Activated CD4-positive, alpha-beta T cell treated with anti-CD3 and anti-CD28 coated beads for 24 hours (primary cell): ENCODE measurements around the gene RORC.

ENCODE experiments used
- DNase-seq, 2 donors: peaks; one replicate each; pipeline ENCODE4 v3.0.0-alpha.2; 2020; ENCODE audit warnings: low read depth in 2 of 2

RORC gene

DNA sequence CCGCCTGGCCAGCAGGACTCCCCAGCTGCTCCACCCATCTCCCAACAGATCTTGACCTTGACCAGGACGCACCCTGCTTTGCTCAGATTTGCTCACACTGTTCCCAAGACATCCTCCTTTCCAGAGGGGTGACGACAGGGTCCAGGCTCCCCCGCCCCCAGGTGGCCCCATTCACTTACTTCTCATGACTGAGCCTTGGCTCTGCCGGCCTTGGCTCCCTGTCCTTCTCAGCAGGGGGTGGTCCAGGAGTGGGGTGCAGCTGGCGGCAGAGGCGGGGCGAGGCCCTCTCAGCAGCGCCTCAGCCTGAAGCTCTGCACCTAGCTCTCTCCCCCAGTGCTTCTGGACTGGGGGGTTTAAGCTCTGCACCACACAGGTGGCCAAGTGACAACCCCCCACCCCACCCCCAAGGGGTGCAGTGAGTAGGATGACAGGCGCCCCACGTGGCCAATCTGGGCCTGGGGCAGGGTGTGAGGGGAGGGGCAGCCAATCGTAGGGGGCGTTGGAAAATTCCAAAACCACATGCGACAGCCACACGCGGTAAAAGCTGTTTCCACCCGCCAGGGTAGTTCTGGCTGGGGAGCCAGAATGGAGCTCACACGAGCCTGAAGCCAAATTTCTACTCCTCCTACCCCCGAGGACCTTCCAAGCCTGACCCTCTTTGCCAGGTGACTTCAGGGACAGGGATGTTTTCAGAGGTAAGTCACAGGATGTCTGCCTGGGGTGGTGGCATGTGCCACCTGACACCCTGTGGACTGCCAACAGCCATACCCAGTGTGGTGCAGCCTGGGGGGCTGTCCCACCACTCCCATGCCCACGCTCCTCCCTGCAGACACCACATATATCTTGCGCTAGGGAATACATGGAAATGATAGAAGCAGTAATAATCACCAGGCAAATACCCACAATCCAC lies 5.6 kb downstream of the RORC start:
- no peak for DNase-seq

DNA sequence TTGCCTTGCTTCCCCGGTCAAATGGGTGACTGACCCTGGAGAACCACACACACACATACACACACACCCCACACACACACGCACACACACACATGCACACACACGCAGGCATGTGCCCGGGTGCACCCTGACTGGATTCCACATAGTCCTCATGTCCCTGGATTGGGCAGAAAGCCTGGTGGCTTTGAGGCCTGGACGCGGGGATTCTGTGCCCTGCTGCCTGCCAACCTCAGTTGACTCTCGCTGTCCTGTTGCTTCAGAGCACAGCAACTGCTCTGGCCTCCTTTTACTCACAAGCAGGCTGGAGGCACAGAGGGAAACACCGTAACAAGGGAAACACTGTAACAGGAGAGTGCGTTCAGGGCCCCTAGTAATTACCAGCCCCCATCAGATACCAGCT lies 6.4 kb downstream of the RORC start:
- no peak for DNase-seq

DNA sequence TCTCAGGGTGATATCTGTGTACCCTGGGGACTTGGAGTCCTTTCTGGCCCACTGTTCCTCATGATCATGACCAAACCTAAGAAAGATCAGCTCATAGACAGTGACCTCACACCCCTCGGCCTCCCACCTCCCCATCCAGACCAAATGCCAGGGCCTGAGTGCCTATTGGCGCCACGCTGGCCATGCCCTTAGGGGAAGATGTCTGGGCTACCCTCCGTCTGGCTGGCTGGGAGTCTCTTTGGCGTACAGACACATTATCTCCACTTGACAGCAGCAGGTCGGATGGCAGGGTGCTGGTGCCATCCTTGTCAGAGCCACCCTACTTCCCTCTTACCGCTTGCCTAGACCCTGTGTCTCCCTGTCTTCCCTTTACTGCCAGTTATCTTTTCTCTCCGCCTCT lies 8.4 kb downstream of the RORC start:
- DNase-seq: no peak

DNA sequence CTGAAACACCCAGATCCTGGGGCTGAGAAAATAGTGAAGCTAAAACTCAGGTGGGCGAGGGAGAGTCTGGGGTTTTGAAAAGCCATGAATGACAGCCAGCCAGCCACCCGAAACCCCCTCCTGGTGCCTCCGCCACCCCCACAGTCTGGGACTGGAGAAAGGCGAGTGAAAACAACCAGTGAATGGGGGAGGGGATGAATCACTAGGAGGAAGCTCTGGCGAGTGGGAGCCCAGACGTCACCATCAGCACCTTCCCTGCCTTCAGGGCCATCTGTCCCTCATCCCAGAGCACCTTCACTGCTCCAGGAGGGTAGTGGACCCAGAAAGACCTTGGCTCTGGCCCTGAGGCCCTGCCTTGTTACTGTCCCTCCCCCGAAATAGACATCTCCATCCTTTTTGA lies 9.2 kb downstream of the RORC start:
- DNase-seq: no peak

DNA sequence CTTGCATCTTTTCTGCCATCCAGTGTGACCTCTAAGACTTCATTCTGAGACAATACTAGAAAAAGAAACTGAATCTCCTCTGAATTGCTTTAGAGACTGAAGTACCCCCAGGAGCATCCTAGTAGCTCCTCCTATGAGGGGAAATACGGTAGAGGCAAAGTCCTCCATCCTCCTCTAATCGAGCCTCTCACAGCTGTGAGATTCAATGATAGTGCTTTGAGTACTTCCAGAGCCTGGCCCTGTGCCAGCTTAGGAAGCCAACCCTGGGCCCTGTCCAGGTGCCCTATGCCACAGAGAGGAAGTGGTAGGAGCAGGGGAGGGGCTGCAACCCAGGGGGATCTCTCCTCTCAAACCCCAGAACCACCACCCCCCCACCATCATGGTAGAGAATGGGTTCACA lies 10.7 kb downstream of the RORC start:
- no peak for DNase-seq

DNA sequence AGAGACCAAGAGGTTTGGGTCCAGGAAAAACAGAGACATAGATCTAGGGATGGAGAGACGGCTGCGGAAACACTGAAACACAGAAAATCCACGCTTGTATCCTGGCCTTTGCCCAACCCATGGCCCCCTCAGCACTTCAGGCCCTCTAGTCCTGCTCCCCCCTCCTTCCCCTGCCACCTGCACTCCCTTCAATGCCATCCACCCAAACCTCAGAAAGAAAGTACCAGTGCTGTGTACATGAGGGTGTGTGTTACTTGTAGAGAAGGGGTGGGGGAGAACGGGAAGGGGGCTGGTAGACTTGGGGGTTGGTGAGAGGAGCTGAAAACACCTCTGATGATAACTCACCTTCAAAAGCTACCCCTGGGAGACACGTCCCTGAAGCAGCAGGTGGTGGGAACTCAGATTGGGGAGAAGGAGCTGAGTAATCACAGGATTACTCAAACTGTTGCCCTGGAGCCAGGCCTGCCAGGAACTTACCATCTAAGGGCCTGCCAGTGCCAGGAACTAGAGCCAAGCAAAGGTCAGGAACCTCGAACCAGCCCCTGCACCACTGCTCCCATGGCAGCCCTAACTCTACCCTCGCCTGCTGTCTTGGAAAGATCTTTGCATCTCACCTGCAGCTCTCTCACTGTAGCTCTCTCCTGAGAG lies 11.5 kb downstream of the RORC start:
- no peak for DNase-seq

DNA sequence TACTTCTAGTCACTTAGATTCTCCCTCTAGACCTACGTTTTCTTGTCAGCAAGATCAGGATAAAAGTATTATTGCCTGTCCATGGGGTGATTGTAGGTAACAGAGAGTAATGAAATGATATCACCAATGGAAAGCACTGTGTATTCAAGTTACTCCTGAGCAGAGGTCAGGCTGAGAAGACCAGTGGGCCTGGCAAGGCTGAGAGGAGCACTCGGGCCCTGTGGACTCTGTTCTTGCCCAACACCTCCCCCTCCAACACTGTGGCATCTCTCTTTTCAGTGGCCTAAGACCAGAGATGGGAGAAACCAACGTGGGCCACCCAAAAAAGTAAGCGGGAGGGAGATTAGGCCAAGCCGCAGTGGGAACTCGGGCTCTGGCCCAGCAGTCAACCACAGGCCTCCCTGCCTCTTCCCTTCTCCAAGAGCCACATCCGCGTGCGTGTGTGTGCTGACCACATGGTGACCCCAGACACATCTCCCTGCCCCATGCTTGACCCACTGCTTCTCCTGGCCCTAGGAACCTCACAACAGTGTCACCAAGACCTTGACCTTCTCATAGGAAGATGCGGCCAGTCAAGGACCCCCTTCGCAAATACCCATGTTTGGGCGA lies 12.3 kb downstream of the RORC start:
- DNase-seq: no peak

DNA sequence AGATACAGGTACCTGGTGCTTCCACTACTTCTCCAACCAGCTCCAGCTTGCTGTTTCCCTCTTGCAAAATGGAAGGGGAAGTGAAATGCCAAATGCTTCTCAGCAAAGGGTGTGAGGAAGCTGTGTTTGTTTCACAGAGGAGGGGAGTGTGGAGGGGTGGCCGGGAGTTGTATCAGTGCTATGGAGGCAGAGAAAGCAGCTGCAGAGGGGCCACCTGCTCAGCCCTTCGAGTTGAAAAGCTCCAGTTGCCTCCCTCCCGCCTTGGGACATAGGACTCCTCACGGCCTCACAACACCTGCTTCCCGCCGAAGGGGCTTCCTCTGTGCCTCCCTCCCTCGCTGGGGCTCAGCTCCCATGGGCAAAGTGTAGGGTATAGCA lies 14.3 kb downstream of the RORC start:
- DNase-seq: no peak

DNA sequence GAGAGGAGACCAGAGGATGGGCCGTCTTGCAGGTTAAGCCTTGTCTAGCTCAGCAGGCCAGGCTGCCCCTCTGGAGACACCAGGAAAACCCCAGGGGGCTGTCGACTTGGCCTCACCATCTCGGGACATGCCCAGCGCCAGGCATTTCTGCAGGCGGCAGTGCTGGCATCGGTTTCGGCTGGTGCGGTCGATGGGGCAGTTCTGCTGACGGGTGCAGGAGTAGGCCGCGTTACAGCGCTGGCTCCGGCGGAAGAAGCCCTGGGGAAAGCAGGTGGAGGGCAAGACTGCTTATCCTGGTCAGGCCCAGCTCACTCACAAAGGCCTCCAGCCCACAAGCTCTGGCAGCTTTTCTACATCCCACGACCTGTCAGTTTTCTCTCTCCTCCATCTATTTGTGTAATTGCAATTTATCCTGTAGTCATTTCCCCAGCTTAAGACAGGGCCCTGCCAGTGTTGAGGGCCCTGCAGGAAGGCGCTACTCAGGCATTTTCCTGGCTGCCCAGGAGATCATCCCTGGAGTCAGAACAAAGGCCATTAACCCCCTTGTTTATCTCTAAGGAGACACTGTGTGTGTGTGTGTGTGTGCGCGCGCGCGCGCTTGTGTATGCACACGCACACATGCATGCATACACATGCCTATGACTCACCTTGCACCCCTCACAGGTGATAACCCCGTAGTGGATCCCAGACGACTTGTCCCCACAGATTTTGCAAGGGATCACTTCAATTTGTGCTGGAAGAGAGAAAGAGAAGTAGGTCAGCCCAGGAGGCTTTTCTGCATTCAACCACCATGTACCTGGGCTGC lies 14.9 kb downstream of the RORC start:
- DNase-seq: no peak

DNA sequence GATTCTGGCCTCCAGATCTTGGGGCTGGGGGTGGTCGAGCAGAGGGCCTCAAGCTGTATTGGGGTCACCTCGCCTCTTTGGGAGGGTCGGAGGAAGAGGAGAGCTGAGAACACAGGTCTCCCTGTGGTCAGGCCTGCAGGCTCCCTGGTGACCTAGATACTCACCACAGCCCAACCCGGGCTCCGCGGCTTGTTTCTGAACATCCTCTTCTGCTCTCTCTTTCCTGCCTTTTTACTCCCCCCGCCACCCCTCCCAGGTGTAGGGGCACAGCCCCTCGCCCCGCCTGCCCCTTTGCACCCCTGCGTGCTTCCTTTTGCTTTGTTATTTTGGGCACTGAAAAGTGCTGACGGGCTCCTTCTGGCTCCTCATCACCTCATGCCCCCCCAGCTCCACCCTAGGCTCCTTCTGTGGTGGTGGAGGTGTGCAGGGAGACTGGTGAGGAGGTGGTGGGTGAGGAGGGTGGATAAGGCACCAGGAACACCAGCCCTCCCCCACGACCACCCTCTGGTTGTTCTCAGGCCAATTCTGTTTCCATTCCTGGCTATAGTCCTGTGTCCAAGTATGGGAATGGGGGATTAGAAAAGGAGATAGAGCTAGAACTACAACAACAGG lies 15.8 kb downstream of the RORC start:
- DNase-seq: no peak

DNA sequence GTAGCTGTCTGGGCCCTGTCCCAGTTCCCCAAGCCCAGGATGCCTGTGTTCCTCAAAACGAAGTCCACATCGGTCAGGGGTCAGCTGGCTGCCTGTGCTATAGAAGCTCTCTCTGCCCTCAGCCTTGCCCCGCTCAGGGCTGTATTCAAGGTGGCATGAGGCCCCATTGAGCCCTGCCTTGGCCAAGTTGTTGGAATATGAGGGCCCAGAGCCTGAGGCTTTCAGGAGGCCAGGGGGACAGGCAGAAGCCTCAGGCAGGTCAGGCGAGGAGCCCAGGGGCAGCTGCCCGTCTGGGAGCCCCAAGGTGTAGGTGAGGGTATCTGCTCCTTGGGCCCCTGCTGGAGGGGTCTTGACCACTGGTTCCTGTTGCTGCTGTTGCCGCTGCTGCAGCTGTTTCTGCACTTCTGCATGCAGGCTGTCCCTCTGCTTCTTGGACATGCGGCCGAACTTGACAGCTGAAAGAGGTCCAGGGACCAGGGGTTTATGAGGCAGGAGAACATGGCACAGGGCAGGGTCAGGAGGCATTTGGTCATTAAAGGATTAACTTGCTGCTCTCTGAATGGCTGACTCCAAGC lies 16.5 kb downstream of the RORC start:
- no peak for DNase-seq

DNA sequence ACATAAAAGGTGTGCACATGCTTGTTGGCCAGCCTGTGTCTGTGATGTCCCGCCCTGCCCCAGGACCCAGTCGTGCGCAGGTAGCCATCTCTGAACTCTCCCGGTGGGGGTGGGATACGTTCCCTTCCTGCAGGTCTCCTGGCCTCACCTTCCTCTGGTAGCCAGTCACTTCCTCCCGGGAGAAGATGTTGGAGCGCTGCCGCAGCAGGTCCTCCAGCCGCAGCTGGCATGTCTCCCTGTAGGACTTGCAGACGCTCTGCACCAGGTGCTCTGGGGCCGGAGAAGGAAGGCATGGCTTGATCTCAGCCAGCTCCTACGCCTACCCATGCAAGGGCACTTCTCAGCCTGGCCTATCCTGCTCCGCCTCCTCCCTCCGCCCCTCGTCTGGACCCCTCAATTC lies 17.2 kb downstream of the RORC start:
- no peak for DNase-seq

DNA sequence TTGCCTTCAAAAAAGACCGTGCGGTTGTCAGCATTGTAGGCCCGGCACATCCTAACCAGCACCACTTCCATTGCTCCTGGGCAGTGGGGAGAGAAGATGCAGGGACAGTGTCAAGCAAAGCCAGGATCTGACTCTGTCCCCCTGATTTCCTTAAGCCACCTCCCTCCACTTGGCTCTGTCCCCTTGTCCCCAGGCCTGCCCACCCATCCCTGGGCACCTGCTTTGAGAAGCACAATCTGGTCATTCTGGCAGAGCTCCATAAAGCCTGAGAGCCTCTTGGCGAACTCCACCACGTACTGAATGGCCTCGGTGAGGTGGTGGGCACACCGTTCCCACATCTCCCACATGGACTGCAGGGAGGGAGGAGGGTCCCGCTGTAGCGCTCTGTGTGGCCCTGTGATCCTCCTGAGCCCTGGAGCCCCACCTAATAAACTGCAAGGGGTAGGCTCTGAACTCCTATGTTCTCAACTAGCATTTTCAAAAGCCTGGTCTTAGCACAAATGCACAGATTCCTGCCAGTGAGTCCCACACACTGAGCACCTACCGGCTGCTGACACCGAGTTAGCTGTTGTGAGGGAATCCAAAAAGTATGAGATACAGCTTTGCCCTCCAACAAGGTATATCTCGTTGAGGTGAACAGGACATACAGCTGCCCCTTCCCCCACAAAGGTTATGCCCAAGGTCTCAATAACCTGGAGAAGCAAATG lies 18.2 kb downstream of the RORC start:
- DNase-seq: no peak

DNA sequence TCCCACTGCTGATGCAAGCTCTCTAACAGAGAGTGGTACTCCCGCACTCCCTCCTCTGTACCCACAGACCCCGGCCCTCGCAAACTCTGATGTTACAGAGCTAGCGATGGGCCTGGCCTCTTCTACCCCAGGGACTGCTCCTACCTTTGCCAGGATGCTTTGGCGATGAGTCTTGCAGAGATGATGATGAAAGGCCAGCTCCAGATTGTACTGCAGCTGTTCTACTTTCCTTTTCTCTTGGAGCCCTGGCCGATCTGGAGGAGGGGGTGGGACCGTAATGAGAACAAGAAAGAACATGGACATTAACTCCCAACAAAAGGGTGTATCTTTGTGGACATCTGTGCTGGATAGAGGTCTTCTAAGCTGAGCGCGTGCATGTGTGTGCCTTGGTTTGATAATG lies 20.4 kb downstream of the RORC start:
- no peak for DNase-seq

DNA sequence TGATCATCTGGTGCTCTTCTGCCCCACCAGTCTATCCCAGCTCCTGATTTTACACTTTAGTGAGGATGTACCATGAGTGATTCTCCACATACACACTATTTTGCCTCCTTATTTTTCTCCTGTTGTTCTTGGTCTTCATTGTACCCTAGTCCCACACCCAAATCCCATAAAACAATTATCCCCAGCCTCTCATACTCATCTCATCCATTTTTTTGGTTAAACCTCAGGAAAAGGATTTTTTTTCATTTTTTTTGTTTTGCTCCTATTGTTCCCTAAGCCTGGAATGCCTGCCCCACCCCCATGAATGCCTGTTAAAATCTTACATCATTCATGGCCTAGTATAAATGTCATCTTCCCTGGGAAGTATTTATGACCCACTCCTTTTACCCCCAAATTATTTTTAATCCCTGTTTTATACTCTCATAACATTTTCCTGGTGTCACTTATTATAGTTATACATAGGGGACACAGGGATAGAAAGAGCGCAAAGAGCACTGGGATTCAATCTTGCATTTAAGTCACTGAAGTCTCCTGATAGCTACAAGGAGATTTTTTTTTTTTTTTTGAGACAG lies 21.5 kb downstream of the RORC start:
- no peak for DNase-seq

DNA sequence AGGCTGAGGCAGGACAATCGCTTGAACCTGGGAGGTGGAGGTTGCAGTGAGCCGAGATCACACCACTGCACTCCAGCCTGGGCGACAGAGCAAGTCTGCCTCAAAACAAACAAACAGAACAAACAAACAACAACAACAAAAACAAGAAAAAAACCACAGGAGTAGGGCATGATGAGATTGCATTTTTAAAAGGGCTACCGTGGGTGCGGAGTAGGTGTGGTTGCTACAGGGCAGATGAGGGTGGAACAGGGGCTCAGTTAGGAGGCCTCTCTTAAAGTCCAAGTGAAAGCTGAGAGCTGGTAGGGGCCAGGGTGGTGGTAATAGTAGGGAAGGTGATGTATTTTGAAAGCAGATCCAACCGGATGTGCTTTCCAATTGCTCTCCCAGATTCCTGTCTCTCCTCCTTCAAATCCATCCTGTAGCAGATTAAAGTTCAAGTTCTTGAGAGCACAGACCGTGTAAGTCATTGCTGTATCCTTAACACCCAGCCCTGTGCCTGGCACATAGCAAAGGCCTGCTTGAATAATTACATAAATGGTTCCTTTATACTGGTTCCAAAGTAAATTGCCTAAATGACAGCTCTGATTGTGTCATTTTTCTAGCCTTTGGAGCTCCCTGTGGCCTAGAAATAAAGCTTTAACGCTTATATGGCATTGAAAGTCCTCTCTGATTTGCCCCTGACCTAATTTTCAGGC lies 22.2 kb downstream of the RORC start:
- no peak for DNase-seq

DNA sequence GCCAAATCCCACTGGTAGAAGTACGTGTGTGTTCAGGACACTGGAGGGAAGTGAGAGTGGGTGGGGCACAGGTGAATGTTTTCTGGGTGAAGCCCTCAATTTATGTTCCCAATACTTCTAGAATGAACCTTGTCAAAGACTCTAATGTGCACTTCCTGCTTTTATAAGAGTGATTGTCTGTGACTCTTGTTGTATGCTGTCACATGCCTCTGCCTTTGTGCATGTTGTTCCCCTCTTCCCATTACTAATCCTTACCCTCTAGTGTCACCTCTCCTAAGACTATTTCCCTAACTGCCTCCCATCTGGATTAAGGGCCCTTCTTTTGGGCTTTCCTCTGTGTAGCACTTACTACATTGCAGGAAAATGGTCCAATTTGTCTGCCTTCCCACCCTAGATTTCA lies 23.8 kb downstream of the RORC start:
- no peak for DNase-seq

DNA sequence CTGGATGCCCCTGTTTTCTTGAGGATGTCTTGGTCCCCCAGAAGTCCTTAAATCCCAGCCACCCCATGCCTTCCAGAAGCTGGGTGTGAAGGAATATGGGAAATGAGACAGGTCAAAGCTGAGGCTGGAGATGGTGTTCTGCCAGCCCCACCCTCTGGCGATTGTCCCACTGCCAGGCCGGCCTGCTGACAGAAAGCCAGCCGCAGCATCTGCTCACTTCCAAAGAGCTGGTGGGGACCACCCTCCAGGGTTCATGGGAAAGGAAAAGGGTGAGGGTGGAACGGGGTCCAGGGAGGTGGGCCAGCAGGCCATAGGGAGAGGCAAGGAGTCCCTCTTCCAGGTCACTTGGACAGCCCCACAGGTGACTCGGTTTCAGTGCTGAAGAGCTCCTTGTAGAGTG lies 24.5 kb downstream of the RORC start:
- no peak for DNase-seq

DNA sequence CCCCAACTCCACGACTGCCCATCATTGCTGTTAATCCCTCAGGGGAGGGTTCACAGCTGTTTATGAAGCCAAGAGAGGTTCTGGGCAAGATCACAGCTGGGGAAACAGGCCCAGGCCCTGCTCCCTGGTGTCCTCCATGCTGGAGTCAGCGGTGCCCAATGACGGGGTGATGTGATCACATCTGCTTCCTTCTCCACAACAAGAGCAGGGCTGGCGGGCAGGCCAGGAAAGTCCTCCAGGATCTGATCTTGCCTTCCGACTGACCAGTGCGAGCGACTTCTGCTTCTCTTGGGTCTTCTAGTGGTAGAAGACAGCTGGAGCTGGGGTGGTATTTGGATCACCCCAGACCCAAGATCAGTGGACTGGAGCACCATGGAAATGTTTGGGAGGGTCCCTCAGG lies 25.4 kb downstream of the RORC start:
- no peak for DNase-seq
